IMR-90 (cell line): ENCODE results near the gene LATS2. TPM values are rescaled to one million over a fixed set of nuclear protein-coding genes. Genes with fewer than 3 reads are reported as not detected.

ENCODE experiments used
- ATAC-seq: fragments of 200-7000 bp; cut with Tn5 transposase; 2 replicates; pipeline ENCODE4 v1.9.1; 2020; ENCODE audit warnings: low read depth, mild to moderate bottlenecking, moderate library complexity
- BruUV-seq: library from RNA; stranded (reverse); fragments of 400-500 nt; replicated peaks from 2 replicates; lab custom pipeline; 2021; lab: Mats Ljungman, UMichigan
- CTCF ChIA-PET: fragments of 300-600 bp; formaldehyde crosslinking; extraction: SDS; loops from one replicate; lab custom pipeline; 2021; ENCODE audit warnings: antibody characterized with exemption; lab: Yijun Ruan, JAX
- POLR2A ChIA-PET: fragments of 300-600 bp; sonication (Branson Sonifier 250); formaldehyde crosslinking; loops from one replicate; lab custom pipeline; 2022; ENCODE audit warnings: antibody characterized with exemption; ENCODE audit not compliant: unreplicated experiment; lab: Charles Lee
- DNase-seq: peaks from one replicate; pipeline ENCODE4 v3.0.0; 2013
- H2AFZ ChIP-seq: replicated peaks from 2 replicates; pipeline ENCODE3; 2013; ENCODE audit warnings: low read length, mild to moderate bottlenecking; ENCODE audit not compliant: poor library complexity
- H2AK5ac ChIP-seq: 2 replicates; pipeline ENCODE4 v1.6.1; 2013; ENCODE audit warnings: low read depth, low read length, inconsistent platforms
- H2AK9ac ChIP-seq: replicated peaks from 2 replicates; pipeline ENCODE3; 2013; ENCODE audit warnings: mild to moderate bottlenecking, low read depth, low read length, moderate library complexity; ENCODE audit not compliant: poor library complexity
- H2BK120ac ChIP-seq: 2 replicates; pipeline ENCODE4 v1.6.1; 2013; ENCODE audit warnings: low read depth, low read length, inconsistent platforms
- H2BK15ac ChIP-seq: 3 replicates; pipeline ENCODE4 v1.6.1; 2013; ENCODE audit warnings: low read depth, low read length, inconsistent platforms
- H2BK20ac ChIP-seq: 2 replicates; pipeline ENCODE4 v1.6.1; 2013; ENCODE audit warnings: low read depth, mild to moderate bottlenecking, inconsistent platforms, low read length, moderate library complexity
- H2BK5ac ChIP-seq: 2 replicates; pipeline ENCODE4 v1.6.1; 2013; ENCODE audit warnings: mild to moderate bottlenecking, low read depth, low read length, inconsistent platforms; ENCODE audit not compliant: poor library complexity, severe bottlenecking
- H3K14ac ChIP-seq: replicated peaks from 2 replicates; pipeline ENCODE4 v1.6.1; 2013; ENCODE audit warnings: low read depth, low read length, inconsistent platforms
- H3K18ac ChIP-seq: 2 replicates; pipeline ENCODE4 v1.6.1; 2013; ENCODE audit warnings: low read depth, low read length, control low read depth
- H3K23ac ChIP-seq: 2 replicates; pipeline ENCODE4 v1.6.1; 2013; ENCODE audit warnings: low read depth, low read length, inconsistent platforms
- H3K27ac ChIP-seq: 2 replicates; pipeline ENCODE4 v1.5.1; 2013; ENCODE audit warnings: mild to moderate bottlenecking, control low read depth, low read length; ENCODE audit not compliant: insufficient read depth
- H3K27me3 ChIP-seq: 2 replicates; pipeline ENCODE4 v1.6.1; 2013; ENCODE audit warnings: low read length; ENCODE audit not compliant: control insufficient read depth, insufficient read depth
- H3K36me3 ChIP-seq: 2 replicates; pipeline ENCODE4 v1.6.1; 2013; ENCODE audit warnings: low read length, mixed read lengths; ENCODE audit not compliant: control insufficient read depth, insufficient read depth
- H3K4ac ChIP-seq: 2 replicates; pipeline ENCODE4 v1.6.1; 2013; ENCODE audit warnings: low read depth, low read length, inconsistent platforms
- H3K4me1 ChIP-seq: 2 replicates; pipeline ENCODE4 v1.6.1; 2013; ENCODE audit warnings: low read length, mixed read lengths; ENCODE audit not compliant: control insufficient read depth, insufficient read depth
- H3K4me2 ChIP-seq: 2 replicates; pipeline ENCODE4 v1.6.1; 2013; ENCODE audit warnings: low read depth, mild to moderate bottlenecking, control low read depth, low read length, moderate library complexity
- H3K4me3 ChIP-seq: 2 replicates; pipeline ENCODE4 v1.5.1; 2013; ENCODE audit warnings: low read depth, mild to moderate bottlenecking, control low read depth, low read length, moderate library complexity; ENCODE audit not compliant: insufficient read depth
- H3K56ac ChIP-seq: 2 replicates; pipeline ENCODE4 v1.6.1; 2013; ENCODE audit warnings: low read length, inconsistent platforms; ENCODE audit not compliant: insufficient read depth; ENCODE audit errors: extremely low read depth
- H3K79me1 ChIP-seq, 2 experiments: 2 replicates each; pipeline ENCODE4 v1.6.1; 2013; ENCODE audit warnings: low read length in 2 of 2, inconsistent platforms in 1 of 2, low read depth in 1 of 2
- H3K9ac ChIP-seq: 2 replicates; pipeline ENCODE4 v1.6.1; 2013; ENCODE audit warnings: low read depth, low read length, control low read depth
- H3K9me1 ChIP-seq: 2 replicates; pipeline ENCODE4 v1.6.1; 2013; ENCODE audit warnings: low read length, inconsistent platforms; ENCODE audit not compliant: insufficient read depth
- H3K9me3 ChIP-seq: 2 replicates; pipeline ENCODE4 v1.6.1; 2013; ENCODE audit warnings: low read length; ENCODE audit not compliant: control insufficient read depth, insufficient read depth
- H4K20me1 ChIP-seq: 2 replicates; pipeline ENCODE4 v1.6.1; 2013; ENCODE audit warnings: low read length, inconsistent platforms; ENCODE audit not compliant: insufficient read depth
- H4K5ac ChIP-seq: 2 replicates; pipeline ENCODE4 v1.6.1; 2013; ENCODE audit warnings: mild to moderate bottlenecking, low read depth, low read length, control low read depth
- H4K8ac ChIP-seq, 2 experiments: 2 replicates each; pipeline ENCODE4 v1.6.1; 2013; ENCODE audit warnings: low read depth in 2 of 2, low read length in 2 of 2, control low read depth in 1 of 2, inconsistent platforms in 1 of 2
- H4K91ac ChIP-seq: 2 replicates; pipeline ENCODE4 v1.6.1; 2013; ENCODE audit warnings: low read depth, low read length, inconsistent platforms; ENCODE audit not compliant: insufficient read depth
- BHLHE40 ChIP-seq: fragments of 150-350 bp; IDR thresholded peaks from 2 replicates; pipeline ENCODE4 v1.6.1; 2016; ENCODE audit warnings: mild to moderate bottlenecking, low read depth, low read length
- CEBPB ChIP-seq: IDR thresholded peaks from 2 replicates; pipeline ENCODE4 v1.6.1; 2012; ENCODE audit warnings: low read depth, low read length, improper control_type of control experiment
- CHD1 ChIP-seq: IDR thresholded peaks from 2 replicates; pipeline ENCODE4 v1.6.1; 2012; ENCODE audit warnings: low read depth, low read length, improper control_type of control experiment
- FOS ChIP-seq: fragments of 150-350 bp; IDR thresholded peaks from 2 replicates; pipeline ENCODE4 v1.6.1; 2016; ENCODE audit warnings: low read depth, low read length
- MAFK ChIP-seq: IDR thresholded peaks from 2 replicates; pipeline ENCODE4 v1.6.1; 2012; ENCODE audit warnings: low read depth, low read length, improper control_type of control experiment
- MAZ ChIP-seq: IDR thresholded peaks from 2 replicates; pipeline ENCODE4 v1.6.1; 2012; ENCODE audit warnings: low read depth, mild to moderate bottlenecking, low read length, improper control_type of control experiment, moderate library complexity, borderline replicate concordance
- MXI1 ChIP-seq: IDR thresholded peaks from 2 replicates; pipeline ENCODE4 v1.6.1; 2012; ENCODE audit warnings: low read depth, mild to moderate bottlenecking, low read length, moderate library complexity, borderline replicate concordance
- NFE2L2 ChIP-seq: fragments of 150-350 bp; IDR thresholded peaks from 2 replicates; pipeline ENCODE4 v1.6.1; 2016; ENCODE audit warnings: low read depth, mild to moderate bottlenecking, low read length
- RAD21 ChIP-seq: IDR thresholded peaks from 2 replicates; pipeline ENCODE4 v1.6.1; 2012; ENCODE audit warnings: low read length, improper control_type of control experiment
- RCOR1 ChIP-seq: IDR thresholded peaks from 2 replicates; pipeline ENCODE4 v1.6.1; 2012; ENCODE audit warnings: mild to moderate bottlenecking, low read length, improper control_type of control experiment; ENCODE audit not compliant: insufficient replicate concordance
- WGBS, 2 experiments: methylation state at CpG; one replicate each; pipeline versions ENCODE4 v1.1.5 to v1.1.7; 2013; ENCODE audit warnings: missing lambda C conversion rate in 2 of 2; ENCODE audit not compliant: insufficient read length in 1 of 2; ENCODE audit errors: extremely low coverage in 2 of 2; 5-methylcytosine and 5-hydroxymethylcytosine counted together
- dilution Hi-C: fragments of 300-500 bp; cut with HindIII; formaldehyde crosslinking; loops from one replicate; pipeline ENCODE4 v1.14.3; 2018; ENCODE audit warnings: low sequenced_read_pairs; ENCODE audit not compliant: unreplicated experiment
- in situ Hi-C: fragments of 300-500 bp; cut with MboI; formaldehyde crosslinking; loops from 3 replicates; pipeline ENCODE4 v1.14.3; 2019; ENCODE audit warnings: low sequenced_read_pairs, inconsistent platforms, mixed read lengths
- intact Hi-C: fragments of 100-400 bp; cut with micrococcal nuclease; formaldehyde crosslinking; loops from 2 replicates; pipeline ENCODE4 v1.10.0; 2022
- polyA plus RNA-seq, 3 experiments: library from polyadenylated mRNA; depleted of rRNA; stranded (reverse); fragments of >200 nt; gene quantifications; 2 replicates each; pipeline ENCODE4 v1.2.3, GENCODE V29; 2012; ENCODE audit warnings: low replicate concordance in 1 of 3
- total RNA-seq: library from RNA; depleted of rRNA; stranded (reverse); fragments of >200 nt; gene quantifications from 2 replicates; pipeline ENCODE4 v1.2.3, GENCODE V29; 2012
- TF ChIP-seq, protein P1 (sequence below): fragments of 150-350 bp; IDR thresholded peaks from 2 replicates; pipeline ENCODE4 v1.6.1; 2016; ENCODE audit warnings: low read depth, mild to moderate bottlenecking, low read length, moderate library complexity, borderline replicate concordance
- TF ChIP-seq, protein P2 (sequence below): conservative IDR thresholded peaks from 2 replicates; pipeline ENCODE4 v1.5.1; 2012; ENCODE audit warnings: mild to moderate bottlenecking, low read depth, low read length, improper control_type of control experiment
- TF ChIP-seq, protein P3 (sequence below): fragments of 150-350 bp; IDR thresholded peaks from 2 replicates; pipeline ENCODE4 v1.6.1; 2017; ENCODE audit warnings: mild to moderate bottlenecking, antibody characterized with exemption, low read length, low read depth

LATS2 gene
- total and polyA plus RNA-seq, 2 of the 4 experiments (the other 2 are of a cell fraction), result 12.7 to 22.4 TPM

DNA sequence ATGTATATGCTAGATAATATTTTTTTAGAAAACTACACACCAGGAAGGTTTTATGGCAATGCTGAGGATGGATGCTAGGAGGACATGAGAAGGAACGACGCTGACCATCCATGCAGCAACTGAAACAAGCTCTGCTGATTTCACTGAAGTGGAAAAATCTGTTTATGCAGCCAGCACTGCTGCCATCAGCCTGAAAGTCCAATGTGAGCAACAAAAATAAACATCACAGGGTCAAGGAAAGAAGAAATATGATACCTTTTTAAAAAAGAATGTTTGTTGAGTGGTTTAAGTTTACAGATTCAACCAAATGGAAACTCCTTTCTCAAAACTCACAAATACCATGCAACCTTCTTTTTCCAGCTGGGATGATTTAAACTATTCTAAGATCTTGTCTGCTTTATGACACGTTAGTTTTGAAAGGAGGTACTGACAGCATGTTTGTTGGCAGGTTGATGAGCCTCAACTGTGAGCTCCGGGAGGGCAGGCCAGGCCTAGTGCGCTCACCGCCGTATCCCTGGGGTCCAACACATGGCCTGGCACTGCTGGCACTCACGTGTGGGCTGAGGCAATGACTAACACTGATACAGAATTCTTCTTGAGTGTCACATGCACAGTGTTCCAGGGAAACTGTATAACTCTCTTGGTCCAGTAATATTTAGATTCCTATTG lies 46.8 kb downstream of the LATS2 start:
- H4K20me1 ChIP-seq, result peaks cover 87% of the 10 kb centered on the region
- 33% methylated on average over 2 of the region's 8 CpGs; no CpG with 5 or more reads in 1 of the 2 experiments for WGBS, 2 experiments
- peak overlapping the region; percentile 88 for H2AK9ac ChIP-seq
- peak overlapping the region; percentile 64 for H3K4me2 ChIP-seq
- H3K27ac ChIP-seq, result peak overlapping the region; percentile 98
- peaks cover 44% of the 10 kb centered on the region for H3K4me1 ChIP-seq
- H3K9ac ChIP-seq, result peak overlapping the region; percentile 56
- peak; percentile 91 for DNase-seq
- H3K36me3 ChIP-seq, result peaks cover 7% of the 10 kb centered on the region; the same call in 1 of the 2 replicates
- no peaks in the 10 kb centered on the region for H3K9me3 ChIP-seq
- in situ Hi-C loops (loop anchor here (10.0 kb wide), 1 partner anchor 60 kb away; no protein-coding TSS in a partner anchor), dilution Hi-C loops (no loop called here), intact Hi-C loops (loop anchor here (2.0 kb wide), 2 partner anchors 18 to 30 kb away; no protein-coding TSS in a partner anchor)
- H3K14ac ChIP-seq, result peak overlapping the region; percentile 72; the same call in 1 of the 2 replicates
- H2BK120ac ChIP-seq, result peak overlapping the region; percentile 83
- peak; percentile 63 for ATAC-seq
- peak overlapping the region in 1 of 2 experiments; percentile 83; a peak in 2 of 4 replicates for H4K8ac ChIP-seq
- no TSS peak for BruUV-seq
- H2AFZ ChIP-seq, result peak overlapping the region; percentile 75
- H2BK20ac ChIP-seq, result peak overlapping the region; percentile 70
- peak overlapping the region; percentile 77 for H3K23ac ChIP-seq
- 0 out of 3 replicates have a peak overlapping the region, but pooled peaks have one; percentile 57 for H2BK15ac ChIP-seq
- H2BK5ac ChIP-seq, result peak overlapping the region; percentile 96
- ChIA-PET CTCF (interaction anchor here (0.9 kb wide), 1 partner anchor 71 kb away, joined by 3 read pairs; no protein-coding TSS in a partner anchor), POLR2A (interaction anchor here (1.5 kb wide), 1 partner anchor 55 kb away, joined by 4 read pairs; no protein-coding TSS in a partner anchor)
- H3K18ac ChIP-seq, result peak overlapping the region; percentile 87
- peaks cover 45% of the 10 kb centered on the region for H3K9me1 ChIP-seq
- H3K79me1 ChIP-seq, result peaks cover 19 to 84% of the 10 kb centered on the region in 2 experiments
- H3K4me3 ChIP-seq, result no peak overlapping the region
- peak overlapping the region; percentile 78 for H3K4ac ChIP-seq
- H4K91ac ChIP-seq, result peak overlapping the region; percentile 71; the same call in 1 of the 2 replicates
- H3K56ac ChIP-seq, result peak overlapping the region; percentile 54
- H4K5ac ChIP-seq, result no peak overlapping the region; the same call in 1 of the 2 replicates
- TF ChIP-seq BHLHE40, result peak; percentile 99
- TF ChIP-seq, protein P1, sequence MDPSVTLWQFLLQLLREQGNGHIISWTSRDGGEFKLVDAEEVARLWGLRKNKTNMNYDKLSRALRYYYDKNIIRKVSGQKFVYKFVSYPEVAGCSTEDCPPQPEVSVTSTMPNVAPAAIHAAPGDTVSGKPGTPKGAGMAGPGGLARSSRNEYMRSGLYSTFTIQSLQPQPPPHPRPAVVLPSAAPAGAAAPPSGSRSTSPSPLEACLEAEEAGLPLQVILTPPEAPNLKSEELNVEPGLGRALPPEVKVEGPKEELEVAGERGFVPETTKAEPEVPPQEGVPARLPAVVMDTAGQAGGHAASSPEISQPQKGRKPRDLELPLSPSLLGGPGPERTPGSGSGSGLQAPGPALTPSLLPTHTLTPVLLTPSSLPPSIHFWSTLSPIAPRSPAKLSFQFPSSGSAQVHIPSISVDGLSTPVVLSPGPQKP, result no peak
- TF ChIP-seq CEBPB, result no peak
- 0 out of 2 replicates have a peak, but pooled peaks have one; percentile 1 for TF ChIP-seq RAD21
- no peak for TF ChIP-seq CHD1
- TF ChIP-seq RCOR1, result no peak
- no peak for TF ChIP-seq MAZ
- peak; percentile 97 for TF ChIP-seq MXI1
- no peak for TF ChIP-seq NFE2L2
- TF ChIP-seq, protein P2, sequence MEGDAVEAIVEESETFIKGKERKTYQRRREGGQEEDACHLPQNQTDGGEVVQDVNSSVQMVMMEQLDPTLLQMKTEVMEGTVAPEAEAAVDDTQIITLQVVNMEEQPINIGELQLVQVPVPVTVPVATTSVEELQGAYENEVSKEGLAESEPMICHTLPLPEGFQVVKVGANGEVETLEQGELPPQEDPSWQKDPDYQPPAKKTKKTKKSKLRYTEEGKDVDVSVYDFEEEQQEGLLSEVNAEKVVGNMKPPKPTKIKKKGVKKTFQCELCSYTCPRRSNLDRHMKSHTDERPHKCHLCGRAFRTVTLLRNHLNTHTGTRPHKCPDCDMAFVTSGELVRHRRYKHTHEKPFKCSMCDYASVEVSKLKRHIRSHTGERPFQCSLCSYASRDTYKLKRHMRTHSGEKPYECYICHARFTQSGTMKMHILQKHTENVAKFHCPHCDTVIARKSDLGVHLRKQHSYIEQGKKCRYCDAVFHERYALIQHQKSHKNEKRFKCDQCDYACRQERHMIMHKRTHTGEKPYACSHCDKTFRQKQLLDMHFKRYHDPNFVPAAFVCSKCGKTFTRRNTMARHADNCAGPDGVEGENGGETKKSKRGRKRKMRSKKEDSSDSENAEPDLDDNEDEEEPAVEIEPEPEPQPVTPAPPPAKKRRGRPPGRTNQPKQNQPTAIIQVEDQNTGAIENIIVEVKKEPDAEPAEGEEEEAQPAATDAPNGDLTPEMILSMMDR, result no peak
- TF ChIP-seq FOS, result peak; percentile 33; the same call in 1 of the 2 replicates
- TF ChIP-seq MAFK, result no peak
- TF ChIP-seq, protein P3, sequence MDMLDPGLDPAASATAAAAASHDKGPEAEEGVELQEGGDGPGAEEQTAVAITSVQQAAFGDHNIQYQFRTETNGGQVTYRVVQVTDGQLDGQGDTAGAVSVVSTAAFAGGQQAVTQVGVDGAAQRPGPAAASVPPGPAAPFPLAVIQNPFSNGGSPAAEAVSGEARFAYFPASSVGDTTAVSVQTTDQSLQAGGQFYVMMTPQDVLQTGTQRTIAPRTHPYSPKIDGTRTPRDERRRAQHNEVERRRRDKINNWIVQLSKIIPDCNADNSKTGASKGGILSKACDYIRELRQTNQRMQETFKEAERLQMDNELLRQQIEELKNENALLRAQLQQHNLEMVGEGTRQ, result peak; percentile 88
- H3K27me3 ChIP-seq, result no peaks in the 10 kb centered on the region
- H2AK5ac ChIP-seq, result peak overlapping the region; percentile 54; the same call in 1 of the 2 replicates
